Fibroblast of gingiva (primary cell): ENCODE data around the gene ZFAND2B.

Source experiments
- DNase-seq: peaks from one replicate; pipeline ENCODE4 v3.0.0-alpha.2; 2011; ENCODE audit warnings: low read depth

The ZFAND2B gene, protein sequence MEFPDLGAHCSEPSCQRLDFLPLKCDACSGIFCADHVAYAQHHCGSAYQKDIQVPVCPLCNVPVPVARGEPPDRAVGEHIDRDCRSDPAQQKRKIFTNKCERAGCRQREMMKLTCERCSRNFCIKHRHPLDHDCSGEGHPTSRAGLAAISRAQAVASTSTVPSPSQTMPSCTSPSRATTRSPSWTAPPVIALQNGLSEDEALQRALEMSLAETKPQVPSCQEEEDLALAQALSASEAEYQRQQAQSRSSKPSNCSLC

DNA sequence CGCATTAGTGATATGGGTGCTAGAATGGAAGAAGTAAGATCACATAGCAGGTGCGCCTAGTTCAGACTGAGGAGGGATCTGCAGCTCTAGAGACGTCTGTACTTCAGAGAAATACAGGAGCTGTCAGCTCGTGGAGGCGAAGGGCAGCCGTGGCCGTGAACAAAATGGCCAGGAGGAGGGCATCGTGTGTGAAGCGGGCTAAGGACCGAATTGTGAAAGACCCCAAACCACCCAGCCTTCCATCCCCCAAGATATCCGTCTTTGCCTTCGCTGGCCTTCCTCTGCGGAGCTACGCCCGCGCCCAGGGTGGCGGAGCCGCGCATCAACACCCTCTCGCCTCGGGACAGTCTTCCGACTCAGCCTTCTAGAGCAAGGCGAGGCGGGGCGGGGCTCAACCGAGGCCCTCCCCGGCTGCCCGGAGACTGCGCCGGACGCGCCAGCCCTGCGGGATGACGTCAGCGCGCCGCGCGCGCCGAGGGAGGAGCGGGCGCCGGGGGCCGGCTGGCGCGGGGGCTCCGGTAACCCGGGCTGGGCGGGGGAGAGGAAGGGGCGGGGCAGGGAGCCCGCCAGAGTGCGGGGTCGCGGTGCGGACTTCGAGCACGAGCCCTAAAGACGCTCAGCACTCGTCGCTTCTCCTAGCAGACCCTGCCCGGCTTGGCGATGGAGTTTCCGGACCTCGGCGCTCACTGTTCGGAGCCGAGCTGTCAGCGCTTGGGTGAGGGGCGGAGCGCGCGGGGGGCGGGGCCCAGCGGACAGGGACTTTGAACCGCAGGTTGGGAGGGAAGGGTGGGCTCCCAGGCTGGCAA lies at the start of gene ZFAND2B:
Gene ZFAND2B, plus strand, starts transcription at position 455 of the 806 bp plus-strand sequence. Its CDS starts 206 bp downstream, at position 661.
- peak; percentile 89 for DNase-seq

DNA sequence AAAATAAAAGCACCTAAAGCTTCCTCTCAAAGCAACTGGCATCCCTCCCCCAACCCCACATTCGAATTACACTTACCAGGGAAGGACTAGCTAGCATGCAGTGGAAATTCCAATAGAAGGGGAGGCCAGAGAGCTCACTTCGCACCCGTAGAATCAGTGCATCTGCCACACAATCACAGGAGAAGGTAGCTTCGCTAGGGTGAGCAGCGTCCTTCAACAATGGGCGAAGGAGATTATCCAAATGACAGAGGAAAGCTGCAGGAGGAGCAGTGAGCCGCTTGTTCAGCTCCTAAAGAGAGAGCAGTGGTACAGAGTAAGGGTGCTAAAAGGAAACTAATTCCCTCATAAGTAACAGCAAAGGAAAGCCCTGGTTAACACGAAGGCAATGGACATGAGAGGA lies 49.2 kb upstream of the ZFAND2B start:
- no peak for DNase-seq

DNA sequence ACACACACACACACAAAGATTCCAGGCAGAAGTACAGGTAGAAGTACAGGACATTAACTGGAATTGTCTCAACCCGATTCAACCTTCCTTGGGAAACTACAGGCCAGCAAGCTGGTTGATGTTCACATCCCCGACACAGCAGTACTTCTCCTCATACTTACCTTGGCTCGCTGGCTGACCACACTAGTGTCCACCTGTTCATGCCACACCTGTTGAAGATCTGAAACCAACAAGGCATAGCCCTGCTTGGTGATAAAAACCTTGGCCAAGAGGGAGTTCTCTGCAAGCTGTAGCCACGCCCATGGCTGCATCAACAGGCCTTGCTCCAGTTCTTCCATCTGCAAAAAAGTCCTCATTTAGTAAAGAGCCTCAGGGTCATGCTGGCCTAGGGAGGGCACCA lies 48.6 kb upstream of the ZFAND2B start:
- DNase-seq = no peak

DNA sequence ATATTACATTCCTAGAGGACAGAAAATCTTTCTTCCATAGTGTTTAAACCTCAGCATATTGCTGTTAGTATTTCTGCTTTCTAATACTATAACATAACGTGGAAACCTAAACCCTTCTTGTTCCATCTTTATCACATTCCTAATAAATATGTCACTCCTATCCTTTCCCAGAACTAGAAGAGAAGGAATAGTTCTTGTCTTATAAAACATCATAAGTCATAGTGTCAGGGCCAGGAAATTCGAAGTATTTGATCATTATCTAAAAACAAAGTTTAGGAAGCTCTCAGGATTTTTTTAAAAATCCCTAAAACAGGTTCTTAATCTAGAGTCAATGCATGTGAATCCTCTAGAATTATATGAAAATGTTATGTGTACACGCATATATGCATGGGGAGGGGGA lies 48.0 kb upstream of the ZFAND2B start:
- DNase-seq = no peak

DNA sequence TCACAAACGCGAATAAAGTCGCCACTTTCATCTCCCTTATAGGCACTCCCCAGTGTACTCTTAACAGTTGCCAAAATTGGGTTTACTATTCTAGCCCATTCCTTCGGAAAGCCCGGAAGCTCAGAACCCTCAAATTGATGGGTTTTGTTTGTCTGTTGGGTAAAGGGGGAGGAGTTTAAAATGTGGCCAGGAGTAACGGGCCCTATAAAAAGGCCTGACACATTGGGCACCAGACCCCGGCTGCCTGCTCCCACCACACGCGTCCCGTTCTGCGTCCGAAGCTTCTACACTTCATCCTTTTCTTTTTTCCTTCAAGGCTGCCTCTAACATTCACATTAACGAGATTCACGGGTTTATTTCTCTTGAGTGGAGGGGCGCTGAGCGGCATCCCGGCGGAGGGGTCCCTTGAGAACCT lies 46.8 kb upstream of the ZFAND2B start:
- no peak for DNase-seq

DNA sequence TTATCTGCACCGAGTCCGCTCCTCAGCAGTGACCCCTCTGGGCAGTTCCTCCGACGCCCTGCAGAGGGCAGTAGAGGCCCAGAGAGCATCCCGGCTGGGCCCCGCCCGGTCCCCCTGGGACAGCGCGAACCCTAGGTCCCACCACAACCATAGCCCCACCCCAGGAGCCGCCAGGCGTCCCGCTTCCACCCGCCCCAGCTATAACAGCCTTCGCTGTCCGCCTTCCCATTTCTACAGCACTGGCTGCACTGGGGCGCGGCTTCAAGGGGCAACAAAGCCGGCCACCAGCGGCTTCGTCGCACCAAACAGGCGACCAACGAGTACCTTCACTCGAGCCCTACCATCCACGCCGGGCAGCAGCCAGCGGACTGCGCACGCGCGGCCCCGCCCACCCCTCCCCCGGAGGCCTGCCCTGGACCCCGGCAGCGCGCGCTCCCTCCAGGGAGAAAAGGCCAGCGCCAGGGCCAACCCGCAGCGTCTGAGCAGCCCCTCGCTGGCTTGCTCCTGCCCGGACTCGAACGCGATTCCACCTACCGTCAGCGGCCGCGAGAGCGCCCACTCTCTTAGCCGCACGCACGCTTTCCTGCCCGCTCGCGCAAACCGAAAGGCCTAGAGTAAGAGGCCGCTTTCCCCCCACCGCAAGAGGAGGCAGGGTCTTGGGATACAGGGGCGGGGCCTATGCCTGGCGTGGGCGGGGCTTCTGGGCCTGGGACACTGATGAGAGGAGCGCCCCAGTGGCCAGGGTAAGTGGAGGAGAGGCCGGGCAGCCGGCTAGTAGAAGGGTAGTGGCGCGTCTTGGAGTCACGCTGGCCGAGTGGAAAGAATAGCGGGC lies 46.2 kb upstream of the ZFAND2B start, which contains the start of gene NHEJ1:
Gene NHEJ1, minus strand, starts transcription at position 630 of the 832 bp plus-strand sequence. CDS start 2,453 bp downstream, outside the sequence.
- DNase-seq = peak; percentile 93

DNA sequence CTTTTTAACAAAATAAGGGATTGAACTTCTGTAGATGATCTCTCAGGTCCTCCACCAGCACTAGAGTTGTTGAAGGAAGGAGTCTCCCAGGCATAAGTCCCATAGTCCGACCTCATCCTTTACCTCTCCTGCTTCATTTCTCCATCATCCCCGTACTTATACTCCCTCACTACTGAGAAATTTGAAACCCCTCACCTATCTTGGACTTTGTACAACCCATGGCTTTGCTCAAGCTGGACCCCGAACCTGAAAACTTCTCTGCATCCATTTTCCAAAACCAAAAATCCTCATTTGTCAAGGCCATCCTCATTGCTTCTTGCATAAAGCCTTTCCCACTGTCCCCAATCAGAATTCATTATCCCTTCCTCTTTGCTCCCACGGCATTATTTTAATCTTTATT lies 45.5 kb upstream of the ZFAND2B start:
- no peak for DNase-seq

DNA sequence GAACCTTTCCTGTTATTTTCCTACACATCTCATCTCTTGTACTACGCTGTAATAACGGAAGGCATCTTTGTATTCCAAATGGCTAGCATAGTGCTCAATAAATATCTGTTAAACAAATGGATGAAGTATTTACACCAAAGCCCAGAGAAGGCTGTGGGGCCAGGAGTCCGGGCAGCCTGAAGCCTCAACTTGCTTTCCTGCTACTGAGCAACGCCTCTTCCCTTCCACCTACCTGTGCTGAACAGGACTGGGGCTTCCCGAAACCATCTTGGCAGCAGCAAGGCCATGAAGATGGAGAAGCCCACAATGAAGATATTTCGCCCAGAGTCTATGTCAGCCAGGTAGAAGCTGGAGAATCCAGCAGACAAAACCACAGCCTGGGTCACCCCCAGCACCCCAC lies 43.4 kb upstream of the ZFAND2B start:
- no peak for DNase-seq

DNA sequence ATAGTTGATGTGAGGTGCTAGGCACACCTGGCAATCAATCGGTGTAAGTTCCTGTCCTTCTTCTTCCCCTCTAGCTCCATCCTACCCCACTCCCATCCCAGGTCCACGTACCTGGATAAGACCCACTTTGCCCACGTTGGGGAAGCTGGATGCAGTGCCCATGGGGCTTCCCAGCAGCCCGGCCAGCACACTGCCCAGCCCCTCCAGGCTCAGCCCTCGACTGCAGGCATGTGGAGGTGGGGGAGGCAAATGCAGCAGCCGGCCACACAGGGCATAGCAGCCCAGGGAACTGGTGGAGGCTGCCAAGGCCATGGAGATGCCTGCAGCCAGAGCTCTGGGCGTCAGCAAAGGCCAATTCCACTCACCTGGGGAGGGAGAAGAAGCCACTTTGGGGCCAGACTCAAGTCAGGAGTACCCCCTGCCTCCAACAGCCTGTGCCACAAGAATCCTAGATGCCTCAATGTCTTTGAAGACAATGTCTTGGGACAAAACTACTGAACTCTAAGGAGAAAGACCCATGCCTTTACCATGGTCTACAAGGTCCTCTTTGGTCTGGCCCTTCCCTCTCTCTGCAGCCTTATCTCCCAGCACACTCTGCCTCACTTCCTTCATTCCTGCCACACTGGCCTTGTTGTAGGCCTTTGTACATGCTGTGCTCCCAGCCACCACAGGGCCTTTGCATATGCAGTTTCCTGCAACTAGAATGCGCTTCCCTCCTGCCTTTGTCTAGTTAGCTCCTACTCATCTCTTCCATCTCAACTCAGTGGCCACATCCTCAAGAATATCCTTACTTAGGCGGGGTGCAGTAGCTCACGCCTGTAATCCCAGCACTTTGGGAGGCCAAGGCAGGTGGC lies 41.3 kb upstream of the ZFAND2B start:
- no peak for DNase-seq

DNA sequence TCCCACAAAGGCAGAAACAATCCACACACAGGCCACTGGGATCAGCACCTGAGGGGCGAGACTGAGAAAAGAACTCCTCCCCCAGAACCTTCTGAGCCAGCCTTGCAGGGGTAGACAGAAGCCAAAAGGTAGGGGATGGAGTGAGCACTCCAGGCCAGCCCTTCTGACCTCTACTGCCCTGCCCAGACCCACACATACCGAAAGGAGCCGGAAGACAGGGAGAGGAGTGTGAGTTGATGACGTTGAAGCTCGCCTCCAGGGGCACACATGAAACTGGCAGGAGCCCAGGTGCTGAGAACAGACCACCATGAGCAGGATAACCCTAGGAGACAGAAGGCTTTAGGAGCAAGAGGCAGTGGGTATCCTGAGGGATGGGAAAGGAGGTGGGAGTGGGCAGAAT lies 38.6 kb upstream of the ZFAND2B start:
- DNase-seq = no peak

DNA sequence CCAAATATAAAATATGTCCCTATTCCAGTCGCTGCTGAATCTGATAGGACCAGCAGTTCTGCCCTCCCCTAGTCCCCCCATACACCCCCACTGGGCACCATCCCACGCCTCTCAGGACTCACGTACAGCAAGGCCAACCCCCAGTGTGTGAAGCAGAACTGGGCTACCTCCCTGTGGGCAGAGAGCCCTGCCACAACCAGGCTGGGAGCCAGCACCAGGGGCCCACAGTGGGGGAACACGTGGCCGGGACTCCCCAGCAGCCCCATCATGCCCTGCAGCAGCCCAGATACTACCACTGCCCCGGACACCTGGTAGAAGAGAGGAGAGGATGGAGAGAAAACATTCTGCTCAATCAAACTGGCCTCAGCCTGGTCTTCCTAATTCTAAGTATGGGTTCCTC lies 38.1 kb upstream of the ZFAND2B start:
- DNase-seq = no peak

DNA sequence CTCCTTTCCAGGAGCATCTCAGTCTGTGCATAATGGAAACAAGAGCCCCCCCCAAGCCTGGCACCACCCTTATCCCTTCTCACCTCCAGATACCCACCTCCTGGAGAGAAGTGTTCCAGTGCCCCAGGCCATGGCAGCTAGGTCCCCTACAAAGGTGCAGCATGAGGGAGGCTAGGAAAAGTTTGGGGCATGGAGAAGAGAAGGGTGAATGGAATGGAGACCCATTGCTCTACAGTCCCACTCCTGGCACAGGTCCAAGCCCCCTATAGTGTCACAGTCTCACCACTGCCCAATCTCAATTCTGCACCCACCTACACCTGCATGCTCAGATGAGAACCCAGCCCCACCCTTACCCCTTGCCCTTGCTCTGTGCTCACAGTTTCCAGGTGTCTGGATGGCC lies 37.6 kb upstream of the ZFAND2B start:
- DNase-seq = no peak

DNA sequence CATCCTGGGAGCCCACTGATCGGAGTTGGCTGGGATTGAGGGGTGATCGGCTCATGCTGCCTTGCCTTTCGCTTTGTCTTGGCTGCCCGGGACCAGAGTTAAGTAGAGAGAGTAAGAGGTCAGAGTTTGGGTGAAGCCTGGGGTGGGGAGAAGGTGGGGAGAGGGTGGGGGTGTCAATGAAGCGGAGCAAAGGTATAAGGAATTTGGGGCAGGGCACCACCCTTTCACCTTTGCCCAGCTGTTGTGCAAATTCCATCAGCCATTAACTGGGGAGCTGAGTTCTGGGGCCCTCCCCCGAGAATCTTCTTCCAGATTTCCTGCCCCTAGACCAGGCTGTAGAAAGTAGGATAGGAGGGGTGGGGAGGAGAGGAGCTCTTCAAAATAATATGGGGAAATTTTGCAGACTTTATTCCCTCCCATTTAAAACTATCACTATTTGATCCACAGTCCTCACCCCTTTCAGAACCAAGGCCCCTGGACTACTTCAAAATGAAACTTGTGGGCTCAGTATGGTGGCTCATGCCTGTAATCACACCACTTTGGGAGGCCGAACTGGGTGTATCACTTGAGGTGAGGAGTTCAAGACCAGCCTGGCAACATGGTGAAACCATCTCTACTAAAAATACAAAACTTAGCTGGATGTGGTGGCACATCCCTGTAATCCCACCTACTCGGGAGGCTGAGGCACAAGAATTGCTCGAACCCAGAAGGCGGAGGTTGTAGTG lies 36.5 kb upstream of the ZFAND2B start, which contains the start of gene SLC23A3:
Gene SLC23A3, minus strand, starts transcription at position 100 of the 725 bp plus-strand sequence. Its CDS starts 45 bp downstream, at position 55.
- DNase-seq = no peak

DNA sequence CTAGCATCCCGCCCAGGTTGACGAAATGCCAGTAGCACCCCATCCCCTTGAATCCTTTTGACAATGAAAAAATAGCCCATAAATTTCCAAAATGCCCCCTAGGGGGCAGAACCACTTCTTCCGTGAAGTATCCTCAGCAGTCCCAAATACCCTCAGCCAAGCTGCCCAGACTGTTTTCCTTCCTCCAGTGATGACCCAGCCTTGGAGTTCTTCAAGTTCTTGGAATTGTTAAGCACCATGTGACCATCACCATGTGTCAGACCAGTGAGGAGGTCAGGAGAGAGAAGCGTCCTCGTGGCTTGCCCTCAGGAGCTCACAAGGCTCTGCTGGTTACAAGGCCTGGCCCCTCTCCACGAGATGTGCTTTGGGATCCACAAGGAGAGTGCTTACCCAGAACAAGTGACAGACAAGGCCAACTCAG lies 35.3 kb upstream of the ZFAND2B start:
- DNase-seq = peak; percentile 86

DNA sequence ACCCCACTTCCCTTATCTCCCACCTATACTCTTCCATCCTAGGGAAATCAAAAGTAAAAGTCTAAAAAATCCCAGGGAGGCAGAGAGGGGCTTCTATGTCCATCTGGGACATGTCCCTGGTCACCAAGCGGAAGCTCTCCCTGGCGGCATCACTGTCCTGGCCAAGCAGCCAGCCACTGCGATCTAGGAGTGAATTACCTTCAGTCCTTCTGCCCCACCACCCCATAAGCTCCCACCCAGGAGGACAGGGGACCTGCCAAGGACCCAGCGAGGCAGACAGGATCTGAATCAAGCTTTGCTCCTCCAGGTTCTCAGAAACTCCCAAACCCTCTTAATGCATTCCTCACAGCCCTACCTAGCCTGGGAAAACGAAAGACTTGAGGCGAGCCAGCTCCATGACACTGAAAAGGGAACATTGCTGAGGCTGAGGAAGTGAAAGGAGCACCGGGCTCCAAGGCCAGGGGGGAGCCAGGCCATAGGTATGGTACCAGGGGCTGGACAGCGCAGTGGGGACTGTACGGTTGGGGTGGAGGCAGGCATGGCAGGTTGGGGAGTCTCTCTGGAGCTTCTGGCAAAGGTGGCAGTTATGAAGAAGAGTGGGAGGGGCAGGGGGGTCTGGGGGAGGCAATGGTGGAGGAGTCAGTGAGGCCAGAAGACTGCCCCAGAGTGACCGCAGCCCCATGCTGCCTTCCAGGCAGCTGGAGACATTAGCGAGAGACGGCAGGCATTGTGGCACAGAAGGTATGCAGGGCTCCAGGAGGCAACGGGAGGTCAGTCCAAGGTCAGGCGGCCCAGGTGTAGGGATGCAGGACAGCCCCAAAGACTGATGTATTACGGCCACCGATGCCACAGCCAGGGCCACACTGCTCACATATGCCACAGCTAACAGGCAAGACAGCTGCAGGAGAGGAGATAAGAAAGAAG lies 34.1 kb upstream of the ZFAND2B start:
- no peak for DNase-seq

DNA sequence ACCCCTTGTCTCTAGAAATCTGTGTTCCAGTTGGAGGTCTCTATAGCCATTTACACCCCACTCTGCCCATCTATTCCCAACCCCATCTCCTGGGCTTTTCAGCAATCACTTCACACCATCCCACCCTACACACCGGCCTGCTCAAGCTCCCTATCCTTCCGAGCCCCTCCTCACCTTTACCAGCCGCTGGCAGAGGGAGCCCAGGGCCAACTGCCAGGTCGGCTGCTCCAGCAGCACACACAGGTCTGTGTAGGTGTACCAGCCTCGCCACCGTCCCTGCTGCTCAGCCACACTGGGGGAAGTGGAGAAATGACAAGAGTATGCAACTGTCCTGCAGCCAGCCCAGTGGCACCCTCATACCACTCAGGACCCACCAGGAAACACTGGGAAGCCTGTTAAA lies 33.4 kb upstream of the ZFAND2B start:
- no peak for DNase-seq

DNA sequence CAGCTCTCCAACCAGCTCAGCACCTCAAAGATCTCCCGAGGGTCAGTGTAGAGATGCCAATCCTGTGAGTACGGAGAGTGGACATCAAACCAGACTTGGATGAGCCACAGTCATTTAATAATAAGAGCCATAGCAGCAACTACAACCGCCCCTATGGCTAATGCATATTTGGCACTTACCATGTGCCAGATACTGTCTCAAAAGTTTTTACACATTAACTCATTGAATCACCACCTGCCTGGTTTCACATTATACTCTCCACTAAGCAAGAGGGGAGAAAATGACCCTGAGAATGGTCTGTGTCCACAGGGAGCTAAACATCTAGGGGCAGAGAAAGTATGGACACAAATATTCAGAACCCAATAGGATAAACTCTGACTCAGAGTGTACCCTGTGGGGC lies 32.4 kb upstream of the ZFAND2B start:
- no peak for DNase-seq

DNA sequence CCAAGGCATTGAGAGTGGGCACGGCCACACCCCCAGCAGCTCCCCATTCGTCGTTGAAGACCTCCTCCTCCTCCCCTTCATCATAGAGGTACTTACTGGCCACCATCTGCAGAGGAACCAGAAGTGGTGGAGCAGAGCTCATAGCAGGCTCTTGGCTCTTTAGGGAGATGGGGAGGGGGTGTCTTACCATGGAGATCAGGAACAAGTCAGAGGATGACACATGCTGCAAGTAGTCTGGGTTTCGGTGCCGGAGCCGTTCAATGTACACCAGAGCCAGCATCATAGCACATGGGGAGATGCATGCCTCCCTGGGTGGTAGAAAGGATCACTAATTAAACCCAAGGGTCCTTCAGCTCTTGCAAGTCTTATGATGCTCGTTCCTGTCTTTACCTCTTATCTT lies 31.8 kb upstream of the ZFAND2B start:
- DNase-seq = no peak

DNA sequence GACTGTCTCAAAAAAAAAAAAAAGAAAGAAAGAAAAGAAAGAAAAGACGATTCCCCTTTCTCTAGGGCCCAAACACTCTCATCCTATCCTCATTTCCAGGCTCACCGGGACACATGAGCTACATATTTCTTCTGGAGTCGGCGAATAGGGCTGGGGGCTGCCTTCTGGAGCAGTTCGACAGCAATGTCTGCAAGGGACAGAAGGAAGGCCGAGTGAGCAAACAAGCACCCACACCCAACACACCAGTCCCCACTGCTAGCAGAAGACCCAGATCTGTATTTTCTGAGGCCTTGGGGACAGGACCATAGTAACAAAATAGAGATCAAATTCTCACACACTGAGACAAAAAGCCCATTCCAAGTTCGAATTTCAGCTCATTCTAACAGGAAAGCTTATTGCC lies 31.1 kb upstream of the ZFAND2B start:
- no peak for DNase-seq
